PC-3 (cell line): ENCODE data around the gene ANGPTL4.

ENCODE experiments used
- EZH2 ChIP-seq: fragments of 300-600 bp; sonication (generic); IDR thresholded peaks from one replicate; pipeline ENCODE4 v1.6.1; 2017; ENCODE audit warnings: antibody characterized with exemption, mild to moderate bottlenecking, low read length; ENCODE audit not compliant: unreplicated experiment
- TF ChIP-seq, protein P1 (sequence below): fragments of 300-600 bp; sonication (generic); conservative IDR thresholded peaks from 2 replicates; pipeline ENCODE4 v1.5.1; 2017; ENCODE audit warnings: antibody characterized with exemption, low read depth, mild to moderate bottlenecking, low read length

DNA sequence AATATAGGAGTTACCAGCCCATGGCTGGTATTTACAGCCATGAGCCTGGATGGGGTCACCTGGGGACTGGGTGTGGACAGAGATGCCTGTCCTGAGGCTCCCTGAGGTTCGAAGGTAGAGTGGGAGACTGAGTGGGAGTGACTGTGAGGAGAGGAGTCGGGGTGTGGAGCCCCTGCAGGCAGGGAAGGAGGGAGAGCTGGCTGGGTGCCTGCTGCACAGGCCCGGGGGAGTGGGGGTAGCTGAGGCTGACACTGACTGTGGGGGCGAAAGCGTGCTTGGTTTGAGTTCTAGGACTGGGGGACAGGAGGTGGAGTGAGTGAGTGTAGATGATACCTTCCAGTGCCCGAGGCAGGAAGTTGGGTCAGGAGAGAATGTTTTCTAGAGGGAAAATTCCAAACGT lies 33.3 kb downstream of the ANGPTL4 start:
- TF ChIP-seq, protein P1, sequence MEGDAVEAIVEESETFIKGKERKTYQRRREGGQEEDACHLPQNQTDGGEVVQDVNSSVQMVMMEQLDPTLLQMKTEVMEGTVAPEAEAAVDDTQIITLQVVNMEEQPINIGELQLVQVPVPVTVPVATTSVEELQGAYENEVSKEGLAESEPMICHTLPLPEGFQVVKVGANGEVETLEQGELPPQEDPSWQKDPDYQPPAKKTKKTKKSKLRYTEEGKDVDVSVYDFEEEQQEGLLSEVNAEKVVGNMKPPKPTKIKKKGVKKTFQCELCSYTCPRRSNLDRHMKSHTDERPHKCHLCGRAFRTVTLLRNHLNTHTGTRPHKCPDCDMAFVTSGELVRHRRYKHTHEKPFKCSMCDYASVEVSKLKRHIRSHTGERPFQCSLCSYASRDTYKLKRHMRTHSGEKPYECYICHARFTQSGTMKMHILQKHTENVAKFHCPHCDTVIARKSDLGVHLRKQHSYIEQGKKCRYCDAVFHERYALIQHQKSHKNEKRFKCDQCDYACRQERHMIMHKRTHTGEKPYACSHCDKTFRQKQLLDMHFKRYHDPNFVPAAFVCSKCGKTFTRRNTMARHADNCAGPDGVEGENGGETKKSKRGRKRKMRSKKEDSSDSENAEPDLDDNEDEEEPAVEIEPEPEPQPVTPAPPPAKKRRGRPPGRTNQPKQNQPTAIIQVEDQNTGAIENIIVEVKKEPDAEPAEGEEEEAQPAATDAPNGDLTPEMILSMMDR, result no peak
- TF ChIP-seq EZH2, result no peak
